ENCODE results near the gene MICAL2. TPM values are rescaled to one million over a fixed set of nuclear protein-coding genes. Genes with fewer than 3 reads are reported as not detected.
A peak's percentile ranks its signal among the peaks of the same experiment; 100 is the strongest.
"Not testable (repeated sequence)": the region's sequence is repeated elsewhere in the genome, so short reads cannot be mapped to it uniquely, and the experiment has no call there.

The MICAL2 gene
- total RNA-seq, 1 donor, result 34.2 TPM

DNA sequence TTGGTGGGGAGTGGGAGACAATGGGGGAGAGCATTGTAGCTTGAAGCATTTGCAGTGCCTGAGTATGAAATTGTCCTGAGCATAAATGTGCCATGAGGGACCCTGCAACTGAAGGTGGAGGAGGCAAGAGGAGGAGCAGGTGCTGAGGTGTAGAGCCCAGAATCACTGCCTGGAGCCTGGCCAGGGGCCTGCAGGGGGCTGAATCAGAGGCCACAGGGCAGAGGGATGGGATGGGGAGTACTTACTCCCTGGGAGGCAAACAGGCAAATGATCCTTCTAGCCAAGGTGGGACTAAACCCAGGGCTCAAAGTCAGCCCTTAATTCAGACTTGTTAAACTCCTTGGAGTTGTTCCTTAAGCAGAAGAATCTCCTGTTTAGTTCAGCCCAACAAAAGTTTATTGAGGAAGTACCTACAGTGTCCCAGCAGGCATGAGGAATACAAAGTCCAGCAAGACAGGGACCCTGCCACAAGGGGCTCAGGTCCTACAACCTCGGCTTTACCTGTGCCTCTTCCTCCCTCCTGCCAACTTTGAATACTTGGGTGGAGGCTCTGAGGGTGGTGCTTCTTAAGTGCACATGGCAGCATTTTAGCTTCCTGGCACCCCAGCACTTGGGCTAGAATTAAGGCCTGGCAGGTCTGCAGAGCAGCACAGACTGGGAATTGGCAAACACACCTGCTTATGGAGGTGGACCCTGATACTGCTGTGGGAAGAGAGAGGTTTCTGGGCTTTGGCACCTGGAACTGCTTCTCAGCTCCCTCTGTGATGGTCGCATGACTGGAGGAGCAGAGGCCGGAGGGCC lies 20.0 kb downstream of the MICAL2 start:
- no peak for DNase-seq (ENCODE audit: low read depth in 2 of 3, low spot score in 2 of 3)

DNA sequence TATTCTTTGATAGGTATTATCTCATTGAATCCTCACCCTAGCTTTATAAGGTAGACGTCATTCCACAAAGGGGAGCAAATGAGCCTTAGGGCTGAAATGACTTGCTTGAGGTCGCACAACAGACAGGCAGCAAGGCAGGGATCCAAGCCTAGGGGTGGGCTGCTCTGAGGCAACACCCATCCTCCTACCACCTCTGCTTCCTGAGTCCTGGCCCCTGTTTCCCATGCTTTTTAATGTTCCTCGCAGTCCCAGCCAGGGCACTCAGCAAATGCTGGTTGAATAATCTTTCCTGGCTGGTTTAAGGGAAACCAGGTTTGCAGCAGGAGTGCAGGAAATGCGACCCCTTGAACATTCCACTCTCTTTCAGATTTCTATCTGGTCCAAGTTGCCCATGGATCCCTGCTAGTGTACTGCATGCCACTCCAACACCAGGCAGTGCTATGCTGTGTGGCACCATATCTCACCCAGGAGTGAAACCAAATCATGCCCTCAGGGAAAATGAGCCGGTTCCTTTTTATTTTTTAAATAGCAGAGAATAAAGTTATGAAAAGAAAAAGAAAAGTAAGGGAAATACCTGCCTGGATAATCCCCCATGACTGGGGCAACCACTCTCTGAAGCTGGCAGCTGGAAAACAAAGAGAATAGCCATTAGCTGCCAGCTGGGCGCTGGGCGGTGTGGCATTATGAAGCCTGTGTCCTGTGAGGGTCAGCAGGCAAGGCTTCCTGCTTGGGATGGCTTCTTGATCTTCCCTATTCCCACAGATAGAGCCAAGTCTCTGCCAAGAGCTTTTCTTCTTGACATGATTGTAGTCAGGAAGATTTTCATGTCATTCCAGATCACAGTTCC lies 21.8 kb downstream of the MICAL2 start:
- DNase-seq (ENCODE audit: low read depth in 2 of 3, low spot score in 2 of 3), result no peak

- no peak for DNase-seq (ENCODE audit: low read depth in 2 of 3, low spot score in 2 of 3)
Observed at GRCh38 chr11:12132790-12133145, 22.4 kb downstream of the MICAL2 start.

DNA sequence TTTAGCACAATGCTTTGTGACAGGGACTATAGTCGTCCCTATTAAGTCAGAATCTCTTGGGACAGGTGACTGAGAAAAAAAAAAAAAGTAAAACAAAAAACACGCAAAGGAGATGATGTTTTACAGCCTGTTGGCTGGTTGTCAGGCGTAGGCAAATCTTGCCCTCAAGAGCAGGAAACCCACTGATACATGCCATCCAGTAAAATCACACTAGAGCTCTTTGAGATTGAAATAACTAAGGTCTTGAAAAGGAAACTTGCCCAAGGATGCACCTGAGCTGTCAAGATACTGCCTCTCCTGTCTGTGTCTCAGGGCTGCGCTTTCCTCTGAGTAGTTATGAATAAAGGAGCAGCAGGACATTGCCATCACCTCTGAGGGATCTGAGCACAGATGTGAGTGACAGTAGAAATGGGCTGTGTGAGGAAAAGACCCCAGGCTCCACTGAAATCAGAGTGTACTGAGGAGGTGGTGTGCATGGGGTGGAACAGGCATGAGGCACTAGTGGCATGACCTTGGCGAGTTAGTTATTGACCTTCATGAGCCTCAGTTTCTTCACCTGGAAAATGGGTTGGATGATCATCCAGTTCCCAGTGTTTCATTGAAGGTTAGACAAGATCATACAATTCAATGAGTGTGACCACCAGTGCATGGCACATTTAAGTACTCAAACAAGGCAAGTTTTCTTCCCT lies 23.3 kb downstream of the MICAL2 start:
- DNase-seq (ENCODE audit: low read depth in 2 of 3, low spot score in 2 of 3), result no peak

DNA sequence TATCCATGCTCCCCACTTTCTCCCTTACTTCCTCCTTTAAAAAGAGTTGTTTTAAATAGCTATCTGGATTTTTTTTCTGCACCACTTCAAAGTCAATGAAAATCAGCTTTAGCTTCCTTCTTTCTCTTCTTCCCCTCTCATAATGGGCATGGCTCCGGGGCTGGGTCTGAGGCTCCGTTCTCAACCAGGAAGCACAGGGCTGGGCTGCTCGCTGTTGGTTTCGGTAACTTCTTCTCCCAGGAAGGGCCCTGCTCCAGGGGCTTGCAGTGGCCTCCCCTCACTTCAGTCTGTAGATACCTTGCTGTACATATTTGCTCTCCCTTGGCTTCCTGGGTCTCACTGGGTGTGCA lies 23.8 kb downstream of the MICAL2 start:
- DNase-seq (ENCODE audit: low read depth in 2 of 3, low spot score in 2 of 3), result peak in 1 of 3 donors; percentile 56

DNA sequence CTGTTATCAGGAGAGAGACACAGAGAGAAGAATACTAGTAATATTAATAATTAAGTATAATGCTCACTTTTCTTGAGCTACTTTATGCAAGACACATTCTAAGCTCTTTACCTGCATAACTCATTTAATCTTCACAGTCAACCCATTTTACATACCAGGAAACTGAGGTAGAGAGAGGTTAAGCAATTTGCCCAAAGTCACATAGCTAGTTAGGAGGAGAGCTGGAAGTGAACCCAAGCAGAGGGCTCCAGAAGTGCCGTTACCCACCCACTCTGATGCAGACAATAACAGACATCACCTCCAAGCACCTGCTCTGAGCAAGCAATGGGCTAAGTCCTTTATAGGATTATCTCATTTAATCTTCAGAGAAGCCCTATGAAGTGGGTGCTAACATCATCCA lies 24.8 kb downstream of the MICAL2 start:
- no peak for DNase-seq (ENCODE audit: low read depth in 2 of 3, low spot score in 2 of 3)

DNA sequence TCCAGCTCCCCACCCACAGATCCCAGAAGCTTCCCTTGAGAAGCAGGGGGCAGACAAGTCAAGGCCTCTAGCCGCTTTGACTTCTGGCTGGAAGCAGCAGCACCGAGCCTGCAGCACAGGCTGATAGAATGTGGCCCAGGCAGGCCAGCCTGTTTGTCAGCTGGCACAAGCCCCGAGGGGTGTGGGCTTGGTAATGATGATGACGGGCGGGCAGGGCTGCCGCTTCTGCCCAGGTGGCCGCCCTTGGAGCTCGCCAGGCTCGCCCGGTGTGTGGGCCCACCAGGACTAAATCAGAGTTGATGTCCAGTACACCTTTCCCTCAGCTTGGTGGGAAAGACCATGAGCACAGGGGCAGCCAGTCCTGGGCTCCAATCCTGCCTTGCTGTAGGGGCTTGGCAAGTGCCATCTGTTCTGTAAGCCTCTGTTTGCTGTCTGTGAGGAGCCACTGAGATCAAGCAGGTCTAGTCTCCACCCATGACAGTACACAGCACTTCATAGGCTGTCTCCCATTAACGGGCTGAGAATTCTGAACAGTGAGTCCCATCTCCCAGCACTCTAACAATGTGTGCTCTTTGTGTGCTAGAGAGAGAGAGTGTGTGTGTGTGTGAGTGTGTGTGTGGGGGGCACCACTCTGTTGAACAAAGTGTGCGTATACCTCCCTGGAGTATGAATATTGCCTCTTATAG lies 26.8 kb downstream of the MICAL2 start:
- DNase-seq (ENCODE audit: low read depth in 2 of 3, low spot score in 2 of 3), result no peak

- DNase-seq (ENCODE audit: low read depth in 2 of 3, low spot score in 2 of 3), result no peak
Observed at GRCh38 chr11:12137938-12138731, 27.7 kb downstream of the MICAL2 start.

DNA sequence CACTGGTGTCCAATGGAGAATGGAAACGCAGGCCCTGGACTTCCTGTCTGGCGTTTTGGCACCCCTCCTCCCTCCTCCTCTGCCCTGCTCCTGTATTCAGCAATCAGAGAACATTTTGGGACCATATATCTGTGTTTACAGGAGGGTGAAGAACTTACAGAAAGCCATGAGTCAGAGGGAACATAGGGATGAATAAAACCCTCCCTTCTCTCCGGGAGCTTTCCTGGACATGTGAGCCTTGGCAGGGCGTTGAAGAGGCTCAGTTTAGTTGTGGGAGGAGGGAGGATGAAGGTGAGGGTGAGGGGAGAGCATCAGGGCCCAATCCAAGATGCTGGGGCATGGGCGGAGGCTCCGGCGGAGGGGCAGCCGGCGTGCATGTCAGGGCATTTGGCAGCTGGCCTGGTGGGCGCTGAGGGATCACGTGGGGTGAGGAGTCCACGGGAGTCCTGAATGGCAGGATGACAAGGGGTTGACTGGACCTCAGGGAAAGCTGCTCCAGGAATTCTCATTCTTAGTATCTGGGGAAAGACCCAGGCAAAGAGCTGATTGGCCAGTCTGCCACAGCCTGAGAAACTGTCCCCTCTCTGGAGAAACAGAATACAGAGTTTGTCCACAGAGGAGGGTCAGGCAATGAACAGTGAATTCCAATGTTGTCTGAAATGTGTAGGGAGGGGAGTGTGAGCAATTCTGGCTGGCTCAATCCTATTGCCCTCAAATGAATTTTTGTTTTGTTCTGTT lies 28.9 kb downstream of the MICAL2 start:
- no peak for DNase-seq (ENCODE audit: low read depth in 2 of 3, low spot score in 2 of 3)

DNA sequence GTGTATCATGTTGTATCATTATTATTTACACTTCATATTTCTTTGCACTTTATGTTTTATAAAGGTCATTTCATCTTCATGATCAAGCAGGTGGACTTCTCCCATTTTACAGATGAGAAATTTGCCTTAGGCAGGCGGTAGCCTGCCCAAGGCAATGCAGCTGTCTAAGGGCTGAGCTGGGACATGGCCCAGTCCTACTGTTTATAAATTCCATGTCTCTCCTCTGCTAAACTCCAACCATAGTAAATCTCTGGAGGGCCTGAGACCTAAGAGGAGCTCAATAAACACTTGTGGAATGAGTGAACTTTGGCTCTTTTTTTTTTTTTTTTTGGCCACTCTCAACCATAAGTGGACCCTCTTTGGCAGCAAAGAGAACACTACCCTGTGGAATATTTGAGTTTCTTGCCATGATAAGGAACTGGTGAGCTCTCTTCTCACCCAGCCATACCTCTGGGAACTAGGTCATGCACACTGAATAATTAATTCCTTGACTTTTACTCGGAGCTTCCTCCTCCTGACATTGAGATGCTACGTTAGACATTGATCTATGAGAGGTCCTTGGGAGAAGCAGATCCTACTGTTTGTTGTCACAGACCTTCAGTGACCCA lies 29.9 kb downstream of the MICAL2 start:
- DNase-seq (ENCODE audit: low read depth in 2 of 3, low spot score in 2 of 3), result no peak

GRCh38 chr11:12141283-12141682 lies 30.9 kb downstream of the MICAL2 start:
- no peak for DNase-seq (ENCODE audit: low read depth in 2 of 3, low spot score in 2 of 3)

- no peak for DNase-seq (ENCODE audit: low read depth in 2 of 3, low spot score in 2 of 3)
Observed at GRCh38 chr11:12142176-12142575, 31.8 kb downstream of the MICAL2 start.

DNA sequence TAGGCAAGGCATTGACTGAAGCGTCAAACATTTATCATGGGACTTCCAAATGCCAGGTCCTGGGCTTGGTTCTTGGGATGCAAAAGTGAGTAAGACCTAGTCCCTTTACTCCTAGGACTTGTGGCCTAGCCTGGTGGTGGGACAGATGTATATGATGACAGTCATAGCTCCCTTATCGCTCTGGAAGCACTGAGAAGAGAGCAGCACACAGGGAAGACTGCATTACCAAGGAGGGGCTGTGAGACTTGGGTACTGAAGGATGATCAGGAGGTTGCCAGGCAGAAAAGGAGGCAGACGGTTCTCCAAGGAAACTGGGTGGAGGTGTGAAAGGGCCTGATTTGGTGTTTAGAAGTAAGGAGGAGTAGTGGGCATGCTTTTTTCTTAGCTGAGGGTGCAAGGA lies 32.5 kb downstream of the MICAL2 start:
- no peak for DNase-seq (ENCODE audit: low read depth in 2 of 3, low spot score in 2 of 3)

GRCh38 chr11:12143461-12144258 lies 33.3 kb downstream of the MICAL2 start:
- no peak for DNase-seq (ENCODE audit: low read depth in 2 of 3, low spot score in 2 of 3)

- DNase-seq (ENCODE audit: low read depth in 2 of 3, low spot score in 2 of 3), result no peak
Observed at GRCh38 chr11:12144330-12145174, 34.2 kb downstream of the MICAL2 start.

DNA sequence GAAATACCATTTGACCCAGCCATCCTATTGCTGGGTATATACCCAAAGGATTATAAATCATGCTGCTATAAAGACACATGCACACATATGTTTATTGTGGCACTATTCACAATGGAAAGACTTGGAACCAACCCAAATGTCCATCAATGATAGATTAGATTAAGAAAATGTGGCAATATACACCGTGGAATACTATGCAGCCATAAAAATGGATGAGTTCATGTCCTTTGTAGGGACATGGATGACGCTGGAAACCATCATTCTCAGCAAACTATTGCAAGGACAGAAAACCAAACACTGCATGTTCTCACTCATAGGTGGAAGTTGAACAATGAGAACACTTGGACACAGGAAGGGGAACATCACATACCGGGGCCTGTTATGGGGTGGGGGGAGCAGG lies 36.3 kb downstream of the MICAL2 start:
- not testable (repeated sequence) for DNase-seq (ENCODE audit: low read depth in 2 of 3, low spot score in 2 of 3)

DNA sequence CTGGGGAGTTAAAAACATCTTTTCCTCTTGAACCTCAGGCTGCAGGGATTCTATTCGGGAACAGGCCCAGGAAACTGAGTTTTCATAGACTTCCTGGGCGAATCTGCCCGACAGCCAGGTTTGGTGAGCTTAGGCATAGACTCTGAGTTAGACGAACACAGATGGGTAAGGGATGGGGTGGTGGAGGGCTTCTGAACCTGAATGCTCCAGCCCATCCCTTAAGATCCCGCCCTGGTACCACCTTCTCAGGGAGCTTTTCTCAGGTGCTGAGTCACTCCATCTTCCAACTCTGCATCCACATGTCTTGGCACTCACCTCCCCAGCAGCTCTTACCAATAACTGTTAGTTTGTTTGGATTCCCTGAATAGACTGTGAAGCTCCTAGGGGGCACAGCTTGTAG lies 37.4 kb downstream of the MICAL2 start:
- DNase-seq (ENCODE audit: low read depth in 2 of 3, low spot score in 2 of 3), result no peak
